GM19395 (cell line): ENCODE data around the gene LOX.
"Not testable (repeated sequence)": the region's sequence is repeated elsewhere in the genome, so short reads cannot be mapped to it uniquely, and the experiment has no call there.

Source experiments
- ATAC-seq: cut with Tn5 transposase; IDR thresholded peaks from one replicate; pipeline ENCODE4 v1.9.1; 2021; ENCODE audit warnings: mild to moderate bottlenecking, moderate library complexity; ENCODE audit not compliant: unreplicated experiment

LOX gene

GRCh38 chr5:122099060-122099790, 21.2 kb upstream of the LOX start:
- no peak for ATAC-seq

- no peak for ATAC-seq
These were observed 19.3 kb upstream of the LOX start for GRCh38 chr5:122097391-122097790.

GRCh38 chr5:122095158-122095557, 17.1 kb upstream of the LOX start:
- ATAC-seq = no peak

GRCh38 chr5:122094251-122094650, 16.2 kb upstream of the LOX start:
- ATAC-seq = not testable (repeated sequence)

- ATAC-seq = no peak
These were observed 15.5 kb upstream of the LOX start for GRCh38 chr5:122093415-122094180.

GRCh38 chr5:122091936-122092600, 14.0 kb upstream of the LOX start:
- ATAC-seq = no peak

GRCh38 chr5:122089096-122090013, 11.3 kb upstream of the LOX start:
- no peak for ATAC-seq

GRCh38 chr5:122085041-122085440, 7.0 kb upstream of the LOX start:
- ATAC-seq = no peak

- no peak for ATAC-seq
These were observed 5.5 kb upstream of the LOX start for GRCh38 chr5:122083535-122083934.

- ATAC-seq = no peak
These were observed 3.5 kb upstream of the LOX start for GRCh38 chr5:122081541-122081940.

GRCh38 chr5:122077366-122078115, 518 bp downstream of the LOX start:
- peak; percentile 39 for ATAC-seq

GRCh38 chr5:122076669-122077365, 1.2 kb downstream of the LOX start:
- peak; percentile 45 for ATAC-seq

- no peak for ATAC-seq
These were observed 2.0 kb downstream of the LOX start for GRCh38 chr5:122076050-122076461.

- ATAC-seq = no peak
These were observed 4.2 kb downstream of the LOX start for GRCh38 chr5:122073864-122074263.

GRCh38 chr5:122073018-122073417, 5.0 kb downstream of the LOX start:
- ATAC-seq = no peak

GRCh38 chr5:122067390-122067789, 10.7 kb downstream of the LOX start:
- no peak for ATAC-seq

GRCh38 chr5:122064992-122065391, 13.1 kb downstream of the LOX start:
- no peak for ATAC-seq

- ATAC-seq = no peak
These were observed 14.2 kb downstream of the LOX start for GRCh38 chr5:122063836-122064235.

GRCh38 chr5:122062205-122062604, 15.9 kb downstream of the LOX start:
- no peak for ATAC-seq
